NCI-H1105 treated with DMSO at 0.1 percent for 48 hours (cell line): ENCODE measurements around the gene CYP1A1.

Experiments used
- DNase-seq: peaks from one replicate; lab custom pipeline; 2025; lab: John Stamatoyannopoulos, UW

The CYP1A1 gene, protein sequence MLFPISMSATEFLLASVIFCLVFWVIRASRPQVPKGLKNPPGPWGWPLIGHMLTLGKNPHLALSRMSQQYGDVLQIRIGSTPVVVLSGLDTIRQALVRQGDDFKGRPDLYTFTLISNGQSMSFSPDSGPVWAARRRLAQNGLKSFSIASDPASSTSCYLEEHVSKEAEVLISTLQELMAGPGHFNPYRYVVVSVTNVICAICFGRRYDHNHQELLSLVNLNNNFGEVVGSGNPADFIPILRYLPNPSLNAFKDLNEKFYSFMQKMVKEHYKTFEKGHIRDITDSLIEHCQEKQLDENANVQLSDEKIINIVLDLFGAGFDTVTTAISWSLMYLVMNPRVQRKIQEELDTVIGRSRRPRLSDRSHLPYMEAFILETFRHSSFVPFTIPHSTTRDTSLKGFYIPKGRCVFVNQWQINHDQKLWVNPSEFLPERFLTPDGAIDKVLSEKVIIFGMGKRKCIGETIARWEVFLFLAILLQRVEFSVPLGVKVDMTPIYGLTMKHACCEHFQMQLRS

DNA sequence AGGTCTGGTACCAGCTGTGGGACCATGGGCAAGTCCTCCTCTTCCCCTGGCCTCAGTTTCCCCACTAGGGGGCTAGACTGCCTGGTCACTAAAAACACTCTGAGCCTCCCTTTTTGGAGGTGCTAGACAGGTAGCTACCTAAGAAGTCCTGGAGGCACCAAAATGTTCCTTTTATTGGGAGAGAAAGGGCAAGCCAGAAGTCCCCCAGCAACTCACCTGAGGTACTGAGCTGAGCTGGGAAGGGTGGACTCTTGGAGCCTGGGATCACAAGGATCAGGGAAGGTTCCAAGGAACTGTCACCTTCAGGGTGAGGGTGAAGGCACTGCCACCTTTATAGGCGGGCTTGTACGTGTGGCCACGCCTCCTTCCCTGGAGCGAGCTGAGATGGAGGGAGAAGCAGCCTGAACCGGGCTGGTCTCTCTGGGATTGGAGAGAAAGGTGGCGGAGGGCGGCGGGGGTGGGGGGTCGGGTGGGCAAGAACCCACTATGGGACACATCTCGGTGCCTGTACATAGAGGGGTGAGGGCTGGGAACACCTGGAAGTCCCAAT is at the start of gene CYP1A1:
CYP1A1 (minus strand) TSS at position 304 of the 550 bp plus-strand sequence. CDS start 2,431 bp downstream, outside the sequence.
- peak; percentile 29 for DNase-seq

GRCh38 chr15:74773731-74774252 is 48.5 kb upstream of the CYP1A1 start:
- DNase-seq, result no peak

- DNase-seq, result no peak
These were observed 48.0 kb upstream of the CYP1A1 start for GRCh38 chr15:74773329-74773728.

DNA sequence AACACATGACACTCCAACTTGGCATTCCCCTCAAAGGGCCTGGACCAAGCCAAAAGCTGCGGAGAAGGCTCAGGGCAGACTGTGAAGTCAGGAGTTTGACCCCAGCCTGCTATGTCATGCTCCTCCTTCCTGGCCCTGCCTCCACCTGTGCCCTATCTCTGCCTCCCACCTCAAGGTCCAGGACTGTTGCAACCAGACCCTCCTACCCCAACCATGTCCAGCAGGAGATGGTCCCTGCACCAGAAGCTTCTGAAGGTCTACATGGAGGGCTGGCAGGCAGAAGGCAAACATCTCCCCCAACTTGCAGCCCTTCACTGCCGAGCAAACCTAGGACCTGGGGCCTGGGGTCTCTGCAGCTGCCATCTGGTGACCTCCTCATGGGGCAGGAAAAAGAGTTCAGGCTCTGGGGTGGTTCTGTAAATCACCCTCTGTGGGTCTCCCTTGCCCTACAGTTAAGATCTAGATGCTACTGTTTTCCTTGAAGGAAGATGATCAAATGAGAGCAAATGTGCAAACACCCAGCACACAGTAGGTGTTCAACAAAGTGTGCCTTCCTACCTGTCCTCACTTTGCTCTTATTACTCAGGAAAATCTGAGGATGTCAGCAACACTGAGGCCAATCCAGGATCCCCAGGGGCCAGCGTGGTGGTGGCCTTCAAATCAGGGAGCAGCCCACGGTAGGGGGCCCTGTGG is 45.0 kb upstream of the CYP1A1 start:
- no peak for DNase-seq

DNA sequence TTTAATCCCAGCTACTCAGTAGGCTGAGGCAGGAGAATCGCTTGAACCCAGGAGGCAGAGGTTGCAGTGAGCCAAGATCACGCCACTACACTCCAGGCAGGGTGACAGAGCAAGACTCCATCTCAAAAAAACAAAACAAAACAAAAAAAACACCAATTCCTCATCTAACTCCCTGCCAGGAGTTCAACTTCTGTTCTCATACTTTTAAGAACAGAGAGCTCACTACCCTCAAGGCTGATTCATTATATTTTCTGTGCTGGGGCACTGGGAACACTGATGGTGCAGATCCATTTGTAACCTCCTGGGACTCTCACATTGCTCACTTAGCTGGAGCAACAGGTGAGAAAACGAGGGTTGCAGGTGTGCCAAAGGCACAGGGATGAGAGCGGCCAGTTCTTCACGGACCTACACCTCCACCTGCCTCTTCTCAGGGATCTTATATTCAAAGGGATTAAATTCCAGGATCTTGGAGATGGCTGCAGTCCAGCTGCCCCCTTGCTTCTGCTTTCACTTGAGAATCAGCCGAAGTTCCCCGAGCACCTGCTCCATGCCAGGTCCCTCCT is 44.2 kb upstream of the CYP1A1 start:
- no peak for DNase-seq

- peak; percentile 39 for DNase-seq
These were observed 43.5 kb upstream of the CYP1A1 start for GRCh38 chr15:74768771-74769342.

DNA sequence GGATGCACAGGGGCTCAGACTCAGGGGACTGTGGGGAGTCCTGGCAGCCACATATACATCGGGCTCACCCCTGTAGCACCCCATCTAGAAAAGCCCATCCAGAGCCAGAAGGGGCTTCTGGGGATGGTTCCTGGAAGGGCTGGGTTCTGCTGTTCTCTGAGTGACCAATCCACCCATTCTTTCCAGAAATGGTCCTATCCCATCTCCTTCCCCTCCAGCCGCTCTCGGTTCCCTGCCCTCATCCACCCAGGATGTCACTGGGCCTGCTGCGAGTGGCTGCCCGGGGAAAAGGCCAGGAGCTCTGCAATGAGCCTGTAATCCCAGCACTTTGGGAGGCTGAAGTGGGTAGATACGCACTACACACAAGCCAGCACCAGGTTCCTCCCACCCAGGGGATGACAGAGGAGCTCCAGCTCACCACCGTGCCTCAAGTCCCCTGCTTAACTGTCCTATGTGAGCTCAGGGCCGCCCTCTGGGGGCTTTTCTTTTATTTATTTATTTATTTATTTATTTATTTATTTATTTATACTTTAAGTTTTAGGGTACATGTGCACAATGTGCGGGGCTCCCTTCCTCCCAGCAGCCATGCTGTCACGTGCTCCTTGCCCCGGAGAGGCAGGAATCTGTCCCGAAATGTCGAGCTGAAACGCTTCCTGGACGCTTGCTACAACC is 42.9 kb upstream of the CYP1A1 start:
- peak; percentile 11 for DNase-seq

DNA sequence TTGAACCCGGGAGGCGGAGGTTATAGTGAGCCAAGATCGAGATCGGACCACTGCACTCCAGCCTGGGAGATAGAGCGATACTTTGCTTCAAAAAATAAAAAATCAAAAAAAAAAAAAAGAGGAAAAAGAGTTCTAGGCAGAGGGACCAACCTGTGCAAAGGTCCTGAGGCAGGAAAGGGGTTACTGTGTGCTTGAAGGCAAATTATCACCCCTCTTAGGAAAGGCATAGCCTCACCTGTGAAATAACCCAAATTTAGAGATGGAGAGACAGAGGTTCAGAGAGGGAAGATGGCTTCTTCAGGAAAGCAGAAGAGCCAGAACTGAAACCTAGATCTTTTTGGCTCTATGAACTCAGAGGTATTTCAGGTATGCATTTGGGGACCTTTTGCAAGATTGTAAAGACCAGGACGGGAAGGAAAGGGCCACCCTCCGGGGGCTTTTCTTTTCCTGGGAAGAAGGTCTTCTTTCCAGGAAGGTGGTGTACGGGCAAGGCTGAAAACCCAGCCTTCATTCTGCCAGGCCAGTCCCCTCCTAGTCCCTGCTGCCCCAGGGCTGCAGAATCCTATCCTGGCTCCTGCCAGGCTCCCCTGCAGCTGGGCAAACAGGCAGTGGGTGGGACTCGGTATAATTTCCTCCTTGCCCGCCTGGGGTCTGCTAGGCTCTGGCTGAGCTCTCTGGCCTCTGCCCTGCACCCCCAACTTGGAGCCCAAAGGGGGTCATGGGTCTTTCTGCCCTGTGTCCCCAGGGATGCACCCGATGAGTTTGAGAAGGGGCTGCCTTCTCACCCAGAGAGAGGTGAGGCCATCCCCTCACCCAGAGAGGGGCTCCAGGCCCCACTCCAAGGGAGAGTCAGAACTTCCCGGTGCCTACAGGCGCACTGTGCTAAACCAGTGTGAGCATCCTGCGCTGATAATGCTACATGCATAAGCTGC is 42.1 kb upstream of the CYP1A1 start:
- DNase-seq, result no peak

DNA sequence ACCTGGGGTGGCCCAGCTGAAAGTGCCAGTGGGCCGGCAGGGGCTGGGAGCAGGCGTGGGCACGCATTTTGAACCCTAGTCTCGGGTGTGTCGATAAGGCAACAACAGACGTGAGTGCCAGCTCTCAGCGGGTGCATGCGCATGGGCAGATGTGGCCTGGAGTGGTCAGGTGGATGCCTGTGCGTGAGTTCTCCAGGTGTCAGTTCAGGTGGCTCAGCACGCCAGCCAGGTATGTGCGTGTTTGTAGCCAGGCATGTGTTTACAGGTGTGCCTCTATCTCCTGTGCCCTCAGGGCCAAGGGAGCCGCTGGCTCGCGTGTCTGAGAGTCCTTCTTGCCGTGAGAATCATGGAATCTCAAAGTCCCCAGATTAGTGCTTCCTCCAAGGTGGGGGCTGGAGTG is 38.1 kb upstream of the CYP1A1 start:
- no peak for DNase-seq

- no peak for DNase-seq
These were observed 37.4 kb upstream of the CYP1A1 start for GRCh38 chr15:74762791-74763150.

DNA sequence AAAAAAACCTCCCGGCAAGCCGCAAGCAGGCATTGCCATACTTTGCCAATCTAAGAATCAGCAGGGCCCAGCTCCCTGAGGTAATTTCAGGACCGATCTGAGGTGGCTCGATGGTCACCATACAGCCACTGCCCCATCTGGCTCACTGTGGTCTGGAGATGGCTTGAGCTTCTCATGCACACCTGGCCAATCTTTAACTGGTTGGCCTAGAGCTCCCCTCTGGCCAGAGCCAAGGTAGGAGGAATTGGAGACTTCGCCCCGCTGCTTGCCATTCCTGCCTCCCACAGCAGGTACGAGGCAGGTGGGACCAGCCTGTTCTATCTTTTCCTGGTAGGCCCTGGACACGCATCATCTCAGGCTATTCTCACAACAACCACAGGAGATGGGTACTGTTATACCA is 33.4 kb upstream of the CYP1A1 start:
- no peak for DNase-seq

DNA sequence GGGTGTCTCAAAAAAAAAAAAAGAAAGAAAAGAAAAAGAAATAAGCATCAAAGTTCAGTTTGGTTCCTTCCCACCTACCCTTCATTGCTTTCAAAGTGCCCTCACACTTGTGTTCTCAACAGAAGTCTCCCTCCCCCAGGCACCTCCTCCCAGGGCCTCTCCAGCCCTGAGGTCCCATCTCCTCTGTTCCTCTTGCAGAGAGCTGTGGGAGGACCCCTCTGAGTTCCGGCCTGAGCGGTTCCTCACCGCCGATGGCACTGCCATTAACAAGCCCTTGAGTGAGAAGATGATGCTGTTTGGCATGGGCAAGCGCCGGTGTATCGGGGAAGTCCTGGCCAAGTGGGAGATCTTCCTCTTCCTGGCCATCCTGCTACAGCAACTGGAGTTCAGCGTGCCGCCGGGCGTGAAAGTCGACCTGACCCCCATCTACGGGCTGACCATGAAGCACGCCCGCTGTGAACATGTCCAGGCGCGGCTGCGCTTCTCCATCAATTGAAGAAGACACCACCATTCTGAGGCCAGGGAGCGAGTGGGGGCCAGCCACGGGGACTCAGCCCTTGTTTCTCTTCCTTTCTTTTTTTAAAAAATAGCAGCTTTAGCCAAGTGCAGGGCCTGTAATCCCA is 29.4 kb upstream of the CYP1A1 start:
- no peak for DNase-seq

GRCh38 chr15:74752531-74752930 is 27.2 kb upstream of the CYP1A1 start:
- DNase-seq, result no peak

- DNase-seq, result no peak
These were observed 26.7 kb upstream of the CYP1A1 start for GRCh38 chr15:74752011-74752410.

DNA sequence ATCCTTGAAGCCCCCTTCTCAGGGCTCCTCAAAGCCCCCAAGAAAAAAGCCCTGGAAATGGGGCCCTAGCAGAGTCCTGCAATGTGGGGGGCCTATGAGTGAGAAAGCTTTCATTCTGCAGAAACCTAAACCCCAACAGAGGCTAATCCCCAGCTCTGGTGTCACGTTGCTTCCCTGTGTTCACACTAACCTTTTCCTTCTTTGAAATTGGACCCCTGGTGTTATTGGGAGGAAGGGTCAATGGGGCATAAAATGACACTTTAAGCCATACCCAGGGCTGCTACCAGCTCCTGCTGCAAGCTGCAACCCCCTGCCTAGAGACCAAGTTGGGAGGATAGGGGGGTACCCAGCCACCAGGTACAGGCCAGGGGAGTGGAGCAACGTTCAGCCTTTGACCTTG is 25.4 kb upstream of the CYP1A1 start:
- DNase-seq, result no peak

DNA sequence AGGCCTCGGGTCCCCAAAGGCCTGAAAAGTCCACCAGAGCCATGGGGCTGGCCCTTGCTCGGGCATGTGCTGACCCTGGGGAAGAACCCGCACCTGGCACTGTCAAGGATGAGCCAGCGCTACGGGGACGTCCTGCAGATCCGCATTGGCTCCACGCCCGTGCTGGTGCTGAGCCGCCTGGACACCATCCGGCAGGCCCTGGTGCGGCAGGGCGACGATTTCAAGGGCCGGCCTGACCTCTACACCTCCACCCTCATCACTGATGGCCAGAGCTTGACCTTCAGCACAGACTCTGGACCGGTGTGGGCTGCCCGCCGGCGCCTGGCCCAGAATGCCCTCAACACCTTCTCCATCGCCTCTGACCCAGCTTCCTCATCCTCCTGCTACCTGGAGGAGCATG is 24.5 kb upstream of the CYP1A1 start:
- no peak for DNase-seq

- no peak for DNase-seq
These were observed 23.1 kb upstream of the CYP1A1 start, which contains the start of gene CYP1A2 for GRCh38 chr15:74748322-74748946. Gene CYP1A2 (plus strand): TSS chr15:74748845. CDS start chr15:74749739, 894 bp downstream.

- DNase-seq, result no peak
These were observed 21.1 kb upstream of the CYP1A1 start for GRCh38 chr15:74746389-74746788.

GRCh38 chr15:74742422-74742821 is 17.1 kb upstream of the CYP1A1 start:
- DNase-seq, result no peak
